Left kidney (tissue), 2 donors: ENCODE measurements around the gene PCBP3. TPM values are rescaled to one million over a fixed set of nuclear protein-coding genes. Genes with fewer than 3 reads are reported as not detected.
"Not testable (repeated sequence)": the region's sequence is repeated elsewhere in the genome, so short reads cannot be mapped to it uniquely, and the experiment has no call there.

ENCODE experiments used
- DNase-seq: peaks from one replicate; pipeline ENCODE4 v3.0.0-alpha.2; 2013
- polyA plus RNA-seq: library from polyadenylated mRNA; unstranded; fragments of 120-200 nt; gene quantifications from one replicate; pipeline ENCODE4 v1.2.1, GENCODE V29; 2013; ENCODE audit not compliant: insufficient read length

The PCBP3 gene
- polyA plus RNA-seq, 1 donor: 2.0 TPM

DNA sequence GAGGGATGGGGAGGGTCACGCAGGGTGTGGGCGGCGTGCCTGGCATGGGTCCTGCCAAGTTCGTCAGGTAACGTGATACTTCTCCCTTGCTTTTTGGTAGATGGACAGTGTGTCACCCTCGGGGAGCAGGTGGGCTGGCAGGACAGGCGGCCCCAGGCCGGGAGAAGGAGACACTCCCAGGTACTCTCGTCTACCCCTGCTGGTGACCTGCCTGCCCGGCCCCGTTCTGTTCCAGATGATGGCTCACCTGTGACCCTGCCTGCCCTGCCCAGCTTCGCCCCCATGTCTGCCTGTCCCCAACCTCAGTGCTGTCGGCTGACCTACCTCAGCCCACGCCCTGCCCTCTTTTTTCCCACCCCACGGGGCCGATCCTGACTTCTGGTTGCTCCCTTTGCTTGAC lies 144.7 kb downstream of the PCBP3 start:
- no peak for DNase-seq

DNA sequence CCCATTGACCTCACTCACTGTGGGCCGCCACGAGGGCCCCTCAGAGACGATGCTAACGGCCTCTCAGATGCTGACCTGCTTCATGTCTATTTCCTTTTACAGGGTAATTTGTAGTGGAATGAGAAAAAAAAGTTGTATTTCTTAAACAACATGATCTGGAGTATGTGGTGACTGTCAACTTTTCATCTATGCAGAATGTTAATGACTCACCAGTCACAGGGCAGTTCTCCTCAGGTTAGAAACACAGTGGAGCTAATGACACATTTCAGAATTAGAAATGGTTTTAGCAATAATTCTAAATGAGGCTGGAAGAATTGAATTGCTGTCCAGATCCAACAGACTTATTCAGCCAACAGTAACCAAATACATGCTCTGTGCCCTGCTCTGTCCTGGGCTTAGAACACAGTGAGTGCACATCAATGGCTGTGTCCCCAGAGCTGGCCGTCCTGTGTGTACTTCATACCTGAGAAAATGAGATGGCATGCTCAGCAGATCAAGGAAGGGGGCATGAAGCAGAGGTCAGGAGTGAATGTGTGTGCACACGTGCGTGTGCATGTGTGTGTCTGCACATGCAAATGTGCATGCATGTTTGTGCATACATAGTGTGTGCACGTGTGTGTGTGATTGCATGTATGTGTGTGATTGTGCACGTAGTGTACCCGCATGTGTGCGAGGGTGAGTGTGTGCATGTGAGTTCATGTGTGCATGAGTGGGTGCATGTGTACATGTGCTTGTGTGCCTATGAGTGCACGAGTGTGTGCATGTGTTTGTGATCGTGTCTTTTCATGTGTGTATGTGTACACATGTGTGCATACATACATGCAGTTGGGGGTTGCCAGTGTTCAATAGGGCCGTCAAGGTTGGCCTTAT lies 145.3 kb downstream of the PCBP3 start:
- no peak for DNase-seq

DNA sequence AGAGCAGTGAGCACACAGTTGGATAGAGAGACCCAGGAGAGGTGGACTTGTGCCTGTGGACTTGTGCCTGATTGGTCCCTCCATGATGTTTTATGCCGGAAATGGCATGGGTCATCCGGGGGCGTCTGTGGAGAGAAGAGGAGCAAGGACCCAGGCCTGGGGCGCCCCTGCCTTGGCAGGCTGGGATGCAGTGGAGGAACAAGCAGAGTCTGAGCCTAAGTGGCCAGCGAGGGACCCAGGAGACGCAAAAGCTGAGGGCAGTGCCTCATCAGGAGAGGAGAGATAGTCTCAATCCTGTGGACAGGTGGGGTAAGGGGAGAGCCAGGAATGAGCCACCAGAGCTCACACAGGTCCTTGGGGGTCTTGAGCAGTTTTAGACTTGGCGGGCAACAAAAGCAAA lies 146.9 kb downstream of the PCBP3 start:
- DNase-seq: no peak

- no peak for DNase-seq
Measured at GRCh38 chr21:45791562-45792418, 148.3 kb downstream of the PCBP3 start.

DNA sequence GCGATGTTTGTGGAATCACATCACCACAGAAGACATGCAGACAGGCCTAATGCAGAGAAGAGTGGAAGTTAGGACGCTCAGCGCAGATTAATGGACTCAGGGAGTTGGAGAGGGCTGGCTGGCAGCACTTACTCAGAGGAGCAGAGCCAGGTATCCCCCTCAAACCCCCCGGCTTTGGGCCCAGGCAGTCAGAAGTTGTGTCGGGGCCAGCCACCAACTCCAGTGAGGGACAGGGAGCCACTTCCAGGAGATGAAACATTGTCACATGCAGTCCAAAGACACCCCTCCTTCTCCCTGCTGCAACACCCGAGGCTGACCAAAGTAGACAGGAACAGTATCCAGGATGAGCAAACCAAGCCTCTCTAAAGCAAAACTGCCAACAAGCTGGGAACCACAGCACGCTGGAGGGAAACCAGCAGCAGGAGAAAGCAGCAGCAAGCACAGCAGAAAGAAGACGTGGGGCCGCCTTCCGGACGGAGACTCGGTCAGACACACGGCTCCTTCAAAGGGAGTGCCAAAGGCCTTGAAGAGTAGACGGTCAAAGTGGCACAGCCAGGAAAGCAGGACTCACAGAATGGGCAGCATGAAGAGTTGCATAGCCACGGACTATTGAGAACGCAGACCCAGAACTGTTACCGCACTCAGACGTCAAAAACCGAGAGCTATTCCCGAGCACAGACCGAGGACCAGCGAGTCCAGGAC lies 149.3 kb downstream of the PCBP3 start:
- DNase-seq: no peak

- peak; percentile 63 for DNase-seq
Measured at GRCh38 chr21:45794027-45794426, 150.5 kb downstream of the PCBP3 start.

DNA sequence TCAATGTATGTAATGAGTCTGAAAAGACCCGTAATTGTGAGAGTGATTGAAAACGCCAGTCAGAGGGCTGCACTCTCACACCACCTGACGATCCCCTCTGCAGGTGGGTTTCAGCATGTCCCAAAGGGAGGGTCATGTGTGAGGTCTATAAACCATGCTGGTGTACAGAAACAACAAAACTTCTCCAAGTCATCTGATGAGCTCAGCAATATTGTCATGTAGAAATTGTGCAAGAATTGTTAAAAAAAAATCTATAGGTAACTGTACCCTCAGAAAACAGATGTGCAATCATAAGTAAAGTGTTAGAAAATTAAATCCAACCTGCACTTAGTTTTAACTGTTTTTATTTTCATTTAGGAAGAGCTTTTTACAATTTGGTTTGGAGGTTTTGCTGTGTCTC lies 152.5 kb downstream of the PCBP3 start:
- DNase-seq: no peak

- DNase-seq: no peak
Measured at GRCh38 chr21:45797338-45797737, 153.8 kb downstream of the PCBP3 start.

- DNase-seq: no peak
Measured at GRCh38 chr21:45799765-45800338, 156.3 kb downstream of the PCBP3 start.

- no peak for DNase-seq
Measured at GRCh38 chr21:45800339-45801080, 157.0 kb downstream of the PCBP3 start.

DNA sequence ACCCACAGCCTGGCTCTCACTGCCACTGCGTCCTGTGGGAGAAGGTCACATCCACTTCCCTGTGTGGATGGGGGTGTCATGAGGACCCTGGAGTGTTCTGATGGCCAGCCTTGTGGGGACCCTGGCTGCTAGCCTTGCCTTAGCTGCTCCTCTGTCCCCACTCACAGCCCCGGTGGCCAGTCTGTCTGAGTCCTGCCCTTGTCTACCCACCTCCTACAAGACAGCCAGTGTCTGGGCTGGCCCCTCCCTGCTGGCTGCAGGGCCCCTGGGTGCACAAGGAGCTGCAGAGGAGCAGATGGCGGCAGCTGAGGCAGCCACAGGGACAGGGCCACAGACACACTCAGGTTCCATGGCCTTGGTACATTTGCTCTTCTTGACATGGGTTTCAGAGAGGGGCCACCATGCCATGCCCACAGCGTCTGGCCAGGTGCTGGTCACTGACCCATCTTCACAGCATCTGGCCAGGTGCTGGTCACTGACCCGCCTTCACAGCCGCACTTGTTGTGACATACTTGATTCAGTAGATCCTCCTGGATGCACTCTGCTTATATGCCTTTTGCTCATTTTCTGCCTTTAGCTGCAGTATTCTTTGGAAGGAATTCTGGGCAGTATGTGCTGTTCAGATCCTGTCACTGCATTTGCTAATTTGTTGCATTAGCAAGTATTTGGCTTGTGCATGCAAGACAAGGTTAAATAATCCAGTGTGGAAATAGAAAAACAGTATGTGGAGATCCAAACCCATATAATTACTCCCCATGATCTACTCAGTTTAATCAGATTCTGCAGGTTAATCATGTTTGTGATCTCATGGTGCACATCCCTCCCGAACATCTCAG lies 157.8 kb downstream of the PCBP3 start:
- DNase-seq: no peak

GRCh38 chr21:45801989-45802388 lies 158.5 kb downstream of the PCBP3 start:
- no peak for DNase-seq

GRCh38 chr21:45802425-45802824 lies 158.9 kb downstream of the PCBP3 start:
- no peak for DNase-seq

DNA sequence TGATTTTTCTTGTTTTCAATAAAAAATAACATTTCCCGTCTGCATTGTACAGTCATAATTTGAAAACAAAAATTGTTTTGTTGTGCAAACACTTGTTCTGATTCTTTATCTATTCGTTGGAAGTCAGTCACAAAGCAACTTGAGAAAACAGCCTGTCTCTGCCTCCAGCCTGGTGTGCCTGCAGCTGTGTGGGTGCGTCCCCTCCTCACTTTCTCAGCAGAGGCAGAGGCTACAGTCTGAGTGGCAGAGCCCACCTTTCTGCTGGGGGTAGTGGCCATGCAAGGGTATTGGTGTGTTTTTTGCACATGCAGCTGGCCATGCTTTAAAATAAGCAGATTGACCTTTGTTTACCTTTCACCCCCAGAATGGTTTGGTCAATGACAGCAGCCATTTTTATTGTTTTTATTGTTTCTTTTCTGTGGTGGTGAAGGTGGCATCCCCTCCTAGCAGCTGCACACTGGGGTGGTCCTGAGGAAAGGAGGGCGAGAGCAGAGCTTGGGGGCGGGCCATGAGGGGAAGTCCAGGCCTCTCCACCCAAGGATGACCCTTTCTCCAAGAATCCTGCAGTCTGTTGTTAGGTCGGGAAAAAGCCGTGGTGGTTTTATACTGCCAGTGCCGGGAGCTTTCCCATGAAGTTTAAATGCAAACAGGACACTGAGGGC lies 159.6 kb downstream of the PCBP3 start:
- DNase-seq: no peak

DNA sequence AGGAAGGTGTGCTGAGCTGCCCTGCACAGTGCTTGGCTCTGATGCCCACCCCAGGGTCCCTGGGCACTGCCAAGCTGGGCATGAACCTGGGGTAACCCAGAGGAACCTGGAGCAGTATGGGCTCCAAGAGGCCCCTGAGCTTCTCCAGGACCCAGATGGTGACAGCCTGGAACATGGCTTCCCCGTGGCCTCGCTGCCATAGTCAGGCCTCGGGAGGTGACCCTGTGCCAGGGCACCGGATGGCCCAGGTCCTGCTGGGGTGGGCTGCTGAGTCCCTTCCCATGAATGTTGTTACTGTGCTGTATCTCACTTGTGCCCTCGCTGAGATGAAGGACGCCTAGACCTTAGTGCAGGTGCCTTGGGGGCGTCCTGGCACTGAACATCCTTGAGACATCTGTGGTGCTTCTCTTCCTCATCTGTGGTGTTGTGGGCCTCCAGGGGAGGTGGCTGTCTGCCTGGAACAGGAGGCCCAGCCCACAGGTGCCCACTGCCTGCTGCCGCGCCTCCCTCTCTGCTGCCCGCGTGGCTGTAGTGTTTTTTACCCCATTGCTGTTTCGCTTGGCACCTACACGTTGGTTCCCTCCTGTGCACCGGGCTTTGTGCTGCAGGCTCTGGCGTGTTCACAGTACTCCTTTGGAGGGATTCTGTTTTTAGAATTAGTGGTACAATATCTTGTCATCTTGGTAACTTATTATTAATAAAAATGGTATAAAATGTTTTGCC lies 160.3 kb downstream of the PCBP3 start:
- DNase-seq: no peak

GRCh38 chr21:45804809-45805313 lies 161.3 kb downstream of the PCBP3 start:
- no peak for DNase-seq

GRCh38 chr21:45805321-45805720 lies 161.8 kb downstream of the PCBP3 start:
- no peak for DNase-seq

DNA sequence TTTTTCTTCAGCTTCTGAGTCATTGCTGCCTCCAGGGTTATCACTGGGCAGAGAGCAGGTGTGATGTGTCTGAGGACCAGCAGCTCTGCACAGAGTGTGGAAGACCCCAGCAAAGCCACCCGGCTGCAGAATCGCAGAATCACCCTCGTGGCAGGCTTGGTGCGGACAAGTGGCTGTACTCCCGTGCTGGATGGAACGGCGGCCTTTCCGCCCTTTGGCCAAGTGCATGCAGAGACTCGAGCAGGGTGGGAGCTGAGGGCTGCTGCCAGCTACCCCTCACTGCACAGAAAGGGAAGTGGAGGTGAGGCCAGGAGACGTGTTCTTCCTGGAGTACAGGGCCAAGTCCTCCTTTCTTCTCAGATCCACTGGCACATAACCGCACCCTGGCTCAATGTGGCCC lies 162.5 kb downstream of the PCBP3 start:
- DNase-seq: no peak

DNA sequence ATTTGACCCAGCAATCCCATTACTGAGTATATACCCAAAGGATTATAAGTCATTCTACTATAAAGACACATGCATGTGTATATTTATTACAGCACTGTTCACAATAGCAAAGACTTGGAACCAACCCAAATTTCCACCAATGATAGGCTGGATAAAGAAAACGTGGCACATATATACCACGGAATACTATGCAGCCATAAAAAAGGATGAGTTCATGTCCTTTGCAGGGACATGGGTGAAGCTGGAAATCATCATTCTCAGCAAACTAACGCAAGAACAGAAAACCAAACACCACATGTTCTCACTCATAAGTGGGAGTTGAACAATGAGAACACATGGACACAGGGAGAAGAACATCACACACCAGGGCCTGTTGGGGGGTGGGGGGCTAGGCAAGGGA lies 165.1 kb downstream of the PCBP3 start:
- DNase-seq: not testable (repeated sequence)
